ENCODE measurements around the gene TMED7.

TMED7 gene

DNA sequence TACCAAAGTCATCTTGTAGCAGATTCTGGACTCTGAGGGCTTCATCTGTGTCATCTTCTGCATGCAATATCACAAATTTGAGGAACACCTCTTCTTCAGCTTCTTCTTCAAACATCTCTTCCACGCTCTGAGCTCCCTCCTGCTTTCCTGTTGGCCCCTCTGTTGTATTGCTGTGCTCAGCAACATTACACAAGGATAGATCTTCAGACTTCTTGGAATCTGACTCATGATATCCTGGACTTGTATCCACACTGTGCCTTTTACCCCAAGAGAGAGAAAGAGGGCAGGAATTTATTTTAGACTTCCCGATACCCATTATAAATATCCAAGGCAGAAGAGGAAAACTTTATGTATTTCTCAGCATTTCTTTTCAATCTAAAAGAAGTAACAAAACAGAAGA is 44.9 kb downstream of the TMED7 start:
- no peak overlapping the region for H3K27ac ChIP-seq (replicated peaks; ENCODE audit: low read length)
- H3K36me3 ChIP-seq (replicated peaks in 1 of 2; ENCODE audit: control insufficient read depth in 2 of 2, insufficient read depth in 2 of 2, low read length in 2 of 2): no peaks in the 10 kb centered on the region
- no CpG with 5 or more reads among the region's 2 CpGs for WGBS, 2 donors (ENCODE audit: extremely low coverage in 2 of 2, insufficient read length in 2 of 2, insufficient replicate concordance in 1 of 2)
- no peak overlapping the region for H2BK12ac ChIP-seq (ENCODE audit: low read length)
- no peaks in the 10 kb centered on the region for H3K79me1 ChIP-seq (ENCODE audit: low read depth, low read length)
- H4K8ac ChIP-seq (ENCODE audit: low read depth, low read length): no peak overlapping the region
- no peak overlapping the region for H3K9ac ChIP-seq (ENCODE audit: low read depth, low read length, poor library complexity)
- no peak overlapping the region for H2BK5ac ChIP-seq (ENCODE audit: low read length)
- no peak overlapping the region for H2AK5ac ChIP-seq (ENCODE audit: low read depth, low read length)
- H3K4me2 ChIP-seq (ENCODE audit: insufficient read depth, low read length, poor library complexity, severe bottlenecking): no peak overlapping the region
- no peak overlapping the region for H2BK120ac ChIP-seq (ENCODE audit: low read depth, low read length)
- H3K23ac ChIP-seq (ENCODE audit: low read depth, low read length, poor library complexity): no peak overlapping the region
- no peak overlapping the region for H3K18ac ChIP-seq (ENCODE audit: low read length)
- no peaks in the 10 kb centered on the region for H3K27me3 ChIP-seq (ENCODE audit: control insufficient read depth in 3 of 3, insufficient read depth in 3 of 3, low read depth in 1 of 3, low read length in 3 of 3)
- no peak overlapping the region for H3K14ac ChIP-seq (ENCODE audit: low read length)
- peaks cover 0 to 3% of the 10 kb centered on the region in 2 donors for H3K4me1 ChIP-seq (ENCODE audit: control insufficient read depth in 2 of 2, insufficient read depth in 1 of 2, low read depth in 1 of 2, low read length in 2 of 2)
- DNase-seq (ENCODE audit: low spot score): no peak
- H3K9me3 ChIP-seq (replicated peaks in 1 of 2; ENCODE audit: control insufficient read depth in 2 of 2, insufficient read depth in 1 of 2, low read depth in 1 of 2, low read length in 2 of 2): peaks cover 0 to 1% of the 10 kb centered on the region in 2 donors
- H3K4ac ChIP-seq (ENCODE audit: low read length): no peak overlapping the region
- no peak overlapping the region for H3K4me3 ChIP-seq (ENCODE audit: low read length in 2 of 2)
- no peak overlapping the region for H4K91ac ChIP-seq (ENCODE audit: low read depth, low read length, poor library complexity)
- H2AFZ ChIP-seq (ENCODE audit: low read length): no peak overlapping the region
- H2BK15ac ChIP-seq (ENCODE audit: low read length): no peak overlapping the region

DNA sequence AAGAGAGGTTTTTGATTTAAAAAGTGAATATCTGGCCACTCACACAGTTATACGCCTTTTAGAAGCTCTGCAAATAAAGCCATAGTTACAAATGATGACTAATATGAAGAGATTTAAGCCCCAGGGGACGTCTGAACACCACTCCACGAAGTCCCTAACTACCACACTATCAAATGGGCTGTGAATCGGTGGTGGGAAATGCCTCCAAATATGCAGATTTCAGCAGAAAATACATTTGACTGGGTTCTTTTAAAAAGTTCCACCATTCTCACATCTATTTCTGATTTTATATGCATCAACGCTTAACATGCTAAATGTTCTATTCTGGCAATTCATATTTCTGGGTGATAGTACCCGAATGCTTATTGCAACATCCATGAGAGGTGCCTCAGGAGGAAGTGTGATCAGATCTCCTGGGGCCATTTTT is 46.1 kb downstream of the TMED7 start:
- no peak for DNase-seq (ENCODE audit: low spot score)
- Histone ChIP-seq H3K79me1 (ENCODE audit: low read depth, low read length) (no peaks in the 10 kb centered on the region), H3K4ac (ENCODE audit: low read length) (no peak overlapping the region), H3K18ac (ENCODE audit: low read length) (no peak overlapping the region), H3K9me3 (replicated peaks in 1 of 2; ENCODE audit: control insufficient read depth in 2 of 2, insufficient read depth in 1 of 2, low read depth in 1 of 2, low read length in 2 of 2) (peaks cover 0 to 1% of the 10 kb centered on the region in 2 donors), H2BK12ac (ENCODE audit: low read length) (no peak overlapping the region), H3K4me2 (ENCODE audit: insufficient read depth, low read length, poor library complexity, severe bottlenecking) (no peak overlapping the region), H3K4me3 (ENCODE audit: low read length in 2 of 2) (no peak overlapping the region), H2BK5ac (ENCODE audit: low read length) (no peak overlapping the region), H2BK15ac (ENCODE audit: low read length) (no peak overlapping the region), H3K27me3 (ENCODE audit: control insufficient read depth in 3 of 3, insufficient read depth in 3 of 3, low read depth in 1 of 3, low read length in 3 of 3) (no peaks in the 10 kb centered on the region), H3K14ac (ENCODE audit: low read length) (no peak overlapping the region), H2AK5ac (ENCODE audit: low read depth, low read length) (no peak overlapping the region), H3K27ac (replicated peaks; ENCODE audit: low read length) (no peak overlapping the region), H3K4me1 (ENCODE audit: control insufficient read depth in 2 of 2, insufficient read depth in 1 of 2, low read depth in 1 of 2, low read length in 2 of 2) (peaks cover 2 to 3% of the 10 kb centered on the region in 2 donors), H2AFZ (ENCODE audit: low read length) (no peak overlapping the region), H3K36me3 (replicated peaks in 1 of 2; ENCODE audit: control insufficient read depth in 2 of 2, insufficient read depth in 2 of 2, low read length in 2 of 2) (no peaks in the 10 kb centered on the region), H4K8ac (ENCODE audit: low read depth, low read length) (no peak overlapping the region), H2BK120ac (ENCODE audit: low read depth, low read length) (no peak overlapping the region), H3K23ac (ENCODE audit: low read depth, low read length, poor library complexity) (no peak overlapping the region), H3K9ac (ENCODE audit: low read depth, low read length, poor library complexity) (no peak overlapping the region), H4K91ac (ENCODE audit: low read depth, low read length, poor library complexity) (no peak overlapping the region)
- no CpG with 5 or more reads among the region's 6 CpGs for WGBS, 2 donors (ENCODE audit: extremely low coverage in 2 of 2, insufficient read length in 2 of 2, insufficient replicate concordance in 1 of 2)

DNA sequence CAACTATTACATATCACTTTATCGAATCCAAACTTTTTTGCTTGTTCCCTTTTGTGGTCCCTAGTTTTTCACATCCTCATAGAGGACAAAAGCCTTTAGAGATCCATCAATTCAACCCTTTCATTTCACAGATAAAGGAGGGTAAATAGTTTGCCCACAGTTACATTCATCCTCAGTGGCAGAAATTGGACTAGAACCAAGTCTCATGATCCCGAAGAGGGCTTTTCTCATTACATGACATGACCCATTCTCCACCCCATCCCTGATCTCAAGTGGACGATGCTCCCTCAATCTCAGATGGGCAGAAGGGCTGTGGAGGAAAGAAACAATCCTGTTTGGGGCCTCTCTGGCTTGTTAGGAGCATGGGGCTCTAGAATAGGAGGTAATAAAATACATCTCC is 46.6 kb downstream of the TMED7 start:
- H3K4me2 ChIP-seq (ENCODE audit: insufficient read depth, low read length, poor library complexity, severe bottlenecking): no peak overlapping the region
- H3K23ac ChIP-seq (ENCODE audit: low read depth, low read length, poor library complexity): no peak overlapping the region
- no peak overlapping the region for H3K9ac ChIP-seq (ENCODE audit: low read depth, low read length, poor library complexity)
- H3K4ac ChIP-seq (ENCODE audit: low read length): no peak overlapping the region
- no peak for DNase-seq (ENCODE audit: low spot score)
- H3K27ac ChIP-seq (replicated peaks; ENCODE audit: low read length): no peak overlapping the region
- H3K4me1 ChIP-seq (ENCODE audit: control insufficient read depth in 2 of 2, insufficient read depth in 1 of 2, low read depth in 1 of 2, low read length in 2 of 2): peaks cover 2 to 3% of the 10 kb centered on the region in 2 donors
- peaks cover 0 to 1% of the 10 kb centered on the region in 2 donors for H3K9me3 ChIP-seq (replicated peaks in 1 of 2; ENCODE audit: control insufficient read depth in 2 of 2, insufficient read depth in 1 of 2, low read depth in 1 of 2, low read length in 2 of 2)
- no peak overlapping the region for H2BK15ac ChIP-seq (ENCODE audit: low read length)
- H4K91ac ChIP-seq (ENCODE audit: low read depth, low read length, poor library complexity): no peak overlapping the region
- no peaks in the 10 kb centered on the region for H3K27me3 ChIP-seq (ENCODE audit: control insufficient read depth in 3 of 3, insufficient read depth in 3 of 3, low read depth in 1 of 3, low read length in 3 of 3)
- H2BK120ac ChIP-seq (ENCODE audit: low read depth, low read length): no peak overlapping the region
- WGBS, 2 donors (ENCODE audit: extremely low coverage in 2 of 2, insufficient read length in 2 of 2, insufficient replicate concordance in 1 of 2): no CpG with 5 or more reads among the region's 3 CpGs
- no peak overlapping the region for H3K4me3 ChIP-seq (ENCODE audit: low read length in 2 of 2)
- no peak overlapping the region for H2BK5ac ChIP-seq (ENCODE audit: low read length)
- no peak overlapping the region for H2AK5ac ChIP-seq (ENCODE audit: low read depth, low read length)
- no peaks in the 10 kb centered on the region for H3K36me3 ChIP-seq (replicated peaks in 1 of 2; ENCODE audit: control insufficient read depth in 2 of 2, insufficient read depth in 2 of 2, low read length in 2 of 2)
- H3K18ac ChIP-seq (ENCODE audit: low read length): no peak overlapping the region
- H3K14ac ChIP-seq (ENCODE audit: low read length): no peak overlapping the region
- no peaks in the 10 kb centered on the region for H3K79me1 ChIP-seq (ENCODE audit: low read depth, low read length)
- H2BK12ac ChIP-seq (ENCODE audit: low read length): no peak overlapping the region
- no peak overlapping the region for H4K8ac ChIP-seq (ENCODE audit: low read depth, low read length)
- no peak overlapping the region for H2AFZ ChIP-seq (ENCODE audit: low read length)

DNA sequence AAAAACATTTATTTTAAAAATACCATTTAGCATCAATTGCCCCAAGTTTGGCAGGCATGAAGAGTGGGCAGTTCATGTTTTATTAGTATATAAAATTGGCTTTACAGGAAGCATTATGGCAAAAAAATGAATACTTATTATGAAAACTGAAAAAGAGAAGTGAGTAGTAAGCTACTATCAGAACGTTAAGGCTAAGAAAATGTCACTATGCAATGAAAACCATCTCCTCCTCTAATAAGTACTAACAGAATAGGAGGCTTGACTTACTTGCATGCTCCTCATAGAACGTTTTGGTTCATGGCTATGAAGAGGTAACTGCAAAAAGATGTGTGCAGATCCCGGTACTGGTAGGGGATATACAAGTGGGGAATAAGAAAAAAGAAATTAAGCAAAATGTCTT is 47.2 kb downstream of the TMED7 start:
- no peaks in the 10 kb centered on the region for H3K36me3 ChIP-seq (replicated peaks in 1 of 2; ENCODE audit: control insufficient read depth in 2 of 2, insufficient read depth in 2 of 2, low read length in 2 of 2)
- no peak for DNase-seq (ENCODE audit: low spot score)
- no peak overlapping the region for H4K8ac ChIP-seq (ENCODE audit: low read depth, low read length)
- no peak overlapping the region for H2AFZ ChIP-seq (ENCODE audit: low read length)
- H3K79me1 ChIP-seq (ENCODE audit: low read depth, low read length): no peaks in the 10 kb centered on the region
- H3K18ac ChIP-seq (ENCODE audit: low read length): no peak overlapping the region
- peaks cover 2 to 3% of the 10 kb centered on the region in 2 donors for H3K4me1 ChIP-seq (ENCODE audit: control insufficient read depth in 2 of 2, insufficient read depth in 1 of 2, low read depth in 1 of 2, low read length in 2 of 2)
- no CpG with 5 or more reads among the region's 3 CpGs for WGBS, 2 donors (ENCODE audit: extremely low coverage in 2 of 2, insufficient read length in 2 of 2, insufficient replicate concordance in 1 of 2)
- H3K9ac ChIP-seq (ENCODE audit: low read depth, low read length, poor library complexity): no peak overlapping the region
- H2BK5ac ChIP-seq (ENCODE audit: low read length): no peak overlapping the region
- no peak overlapping the region for H3K27ac ChIP-seq (replicated peaks; ENCODE audit: low read length)
- H3K23ac ChIP-seq (ENCODE audit: low read depth, low read length, poor library complexity): no peak overlapping the region
- H3K4me2 ChIP-seq (ENCODE audit: insufficient read depth, low read length, poor library complexity, severe bottlenecking): no peak overlapping the region
- H2BK120ac ChIP-seq (ENCODE audit: low read depth, low read length): no peak overlapping the region
- no peak overlapping the region for H3K14ac ChIP-seq (ENCODE audit: low read length)
- peaks cover 0 to 1% of the 10 kb centered on the region in 2 donors for H3K9me3 ChIP-seq (replicated peaks in 1 of 2; ENCODE audit: control insufficient read depth in 2 of 2, insufficient read depth in 1 of 2, low read depth in 1 of 2, low read length in 2 of 2)
- no peak overlapping the region for H4K91ac ChIP-seq (ENCODE audit: low read depth, low read length, poor library complexity)
- H2BK12ac ChIP-seq (ENCODE audit: low read length): no peak overlapping the region
- no peak overlapping the region for H2BK15ac ChIP-seq (ENCODE audit: low read length)
- H3K4me3 ChIP-seq (ENCODE audit: low read length in 2 of 2): no peak overlapping the region
- H3K4ac ChIP-seq (ENCODE audit: low read length): no peak overlapping the region
- H2AK5ac ChIP-seq (ENCODE audit: low read depth, low read length): no peak overlapping the region
- H3K27me3 ChIP-seq (ENCODE audit: control insufficient read depth in 3 of 3, insufficient read depth in 3 of 3, low read depth in 1 of 3, low read length in 3 of 3): no peaks in the 10 kb centered on the region

All from neuronal stem cell (in vitro differentiated cells).